Activated T-helper 2 cell treated with anti-CD3 and anti-CD28 coated beads, Interferon-gamma antibody, Interleukin-2, Interleukin-4, amounts not matched to agents 10 μg/mL and 5 μg/mL and 100 μg/mL, durations not matched to agents 14 hours and 24 hours and 36 hours (primary cell): ENCODE measurements around the gene RASEF. TPM values are rescaled to one million over a fixed set of nuclear protein-coding genes. Genes with fewer than 3 reads are reported as not detected.
"Not testable (repeated sequence)": the region's sequence is repeated elsewhere in the genome, so short reads cannot be mapped to it uniquely, and the experiment has no call there.

Experiments used
- DNase-seq: peaks from one replicate; pipeline ENCODE4 v3.0.0; 2021; ENCODE audit warnings: low spot score
- H3K27ac Mint-ChIP-seq: one replicate; pipeline ENCODE4 v1.8.0; 2021; ENCODE audit warnings: mixed read lengths
- H3K27me3 Mint-ChIP-seq: one replicate; pipeline ENCODE4 v1.8.0; 2021; ENCODE audit warnings: low read depth, mixed read lengths
- H3K36me3 Mint-ChIP-seq: one replicate; pipeline ENCODE4 v1.8.0; 2021; ENCODE audit warnings: low read depth, mixed read lengths
- H3K4me1 Mint-ChIP-seq: one replicate; pipeline ENCODE4 v1.8.0; 2021; ENCODE audit warnings: low read depth, mixed read lengths
- H3K4me3 Mint-ChIP-seq: one replicate; pipeline ENCODE4 v1.8.0; 2021; ENCODE audit warnings: low read depth, mild to moderate bottlenecking, moderate library complexity, mixed read lengths
- H3K9me3 Mint-ChIP-seq: one replicate; pipeline ENCODE4 v1.8.0; 2021; ENCODE audit warnings: mixed read lengths
- intact Hi-C: fragments of 100-400 bp; cut with micrococcal nuclease; formaldehyde crosslinking; loops from one replicate; pipeline ENCODE4 v1.15.1; 2023
- total RNA-seq: library from RNA; stranded (reverse); gene quantifications from 2 replicates; pipeline ENCODE4 v1.2.3, GENCODE V29; 2022

Gene RASEF
- total RNA-seq, 1 donor from 2014 or later, result not detected

DNA sequence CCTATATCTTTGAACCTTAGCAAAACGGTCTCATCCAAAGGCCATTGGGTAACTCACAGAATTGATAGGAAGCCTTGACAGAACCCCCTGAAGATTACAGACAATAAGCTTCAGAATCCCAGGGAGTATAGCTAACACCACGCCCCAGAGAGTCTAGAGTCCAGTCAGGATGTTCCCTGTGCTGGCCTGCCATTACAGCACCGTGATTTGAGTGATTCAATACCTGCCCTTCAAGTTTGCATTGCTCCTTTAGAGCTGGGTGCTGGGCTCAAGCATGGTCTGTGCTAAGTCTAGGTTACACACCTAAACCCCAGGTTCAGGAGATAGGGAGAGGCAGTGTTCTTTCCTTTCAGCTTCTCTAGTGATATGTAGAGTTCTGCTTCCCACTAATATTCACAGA, 90.5 kb downstream of the RASEF start:
- Mint-ChIP-seq H3K4me1 (no peaks in the 10 kb centered on the region), H3K9me3 (no peaks in the 10 kb centered on the region), H3K27ac (no peak overlapping the region), H3K27me3 (no peaks in the 10 kb centered on the region), H3K36me3 (no peaks in the 10 kb centered on the region), H3K4me3 (no peak overlapping the region)
- no peak for DNase-seq
- intact Hi-C loops, result no loop called here

- intact Hi-C loops, result no loop called here
Observed at GRCh38 chr9:82970359-82970758, 92.6 kb downstream of the RASEF start.

GRCh38 chr9:82969291-82969690, 93.7 kb downstream of the RASEF start:
- no peaks in the 10 kb centered on the region for H3K27me3 Mint-ChIP-seq
- no peak overlapping the region for H3K27ac Mint-ChIP-seq
- H3K36me3 Mint-ChIP-seq, result no peaks in the 10 kb centered on the region
- no peak for DNase-seq
- intact Hi-C loops, result no loop called here
- no peaks in the 10 kb centered on the region for H3K4me1 Mint-ChIP-seq
- H3K4me3 Mint-ChIP-seq, result no peak overlapping the region
- H3K9me3 Mint-ChIP-seq, result no peaks in the 10 kb centered on the region

More at GRCh38 chr9:82970359-82970758, 92.6 kb downstream of the RASEF start:
- Mint-ChIP-seq H3K4me1 (no peaks in the 10 kb centered on the region), H3K27me3 (no peaks in the 10 kb centered on the region), H3K9me3 (no peaks in the 10 kb centered on the region), H3K36me3 (no peaks in the 10 kb centered on the region), H3K27ac (no peak overlapping the region), H3K4me3 (no peak overlapping the region)
- DNase-seq, result no peak

DNA sequence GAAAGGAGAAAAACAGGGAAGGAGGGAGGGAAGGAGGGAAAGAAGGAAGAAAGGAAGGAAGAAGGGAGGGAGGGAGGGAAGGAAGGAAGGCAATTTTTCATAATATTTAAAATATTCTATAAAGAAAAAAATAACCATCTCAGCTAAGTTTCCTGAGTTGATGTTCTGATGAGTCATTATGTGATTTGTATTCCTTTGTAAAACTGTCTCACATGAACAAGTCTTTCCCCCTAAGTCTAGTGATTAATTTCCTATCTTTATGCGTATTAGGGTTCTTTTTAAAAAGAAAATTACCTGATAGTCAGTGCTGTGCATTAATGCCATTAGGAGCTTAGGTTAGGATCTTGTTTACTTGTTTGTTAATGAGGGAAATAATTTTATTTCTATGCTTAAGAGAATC, 94.1 kb downstream of the RASEF start:
- H3K36me3 Mint-ChIP-seq, result no peaks in the 10 kb centered on the region
- intact Hi-C loops, result no loop called here
- no peaks in the 10 kb centered on the region for H3K4me1 Mint-ChIP-seq
- H3K4me3 Mint-ChIP-seq, result no peak overlapping the region
- DNase-seq, result no peak
- H3K27me3 Mint-ChIP-seq, result no peaks in the 10 kb centered on the region
- H3K9me3 Mint-ChIP-seq, result no peaks in the 10 kb centered on the region
- no peak overlapping the region for H3K27ac Mint-ChIP-seq

DNA sequence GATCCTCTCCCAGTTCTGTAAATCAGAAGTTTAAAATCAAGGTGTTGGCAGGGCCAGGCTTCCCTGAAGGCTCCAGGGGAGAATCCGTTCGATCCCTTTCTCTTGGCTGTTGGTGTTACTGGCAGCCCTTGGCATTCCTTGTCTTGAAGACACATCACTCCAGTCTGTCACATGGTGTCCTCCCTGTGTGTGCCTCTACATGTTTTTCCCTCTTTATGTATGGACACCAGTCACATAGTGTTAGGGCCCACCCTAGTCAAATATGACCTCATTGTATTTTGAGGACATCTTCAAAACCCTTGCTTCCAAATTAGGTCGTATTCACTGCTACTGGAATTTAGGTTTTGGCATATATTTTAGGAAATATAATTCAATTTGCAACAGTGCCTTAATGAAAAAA, 94.6 kb downstream of the RASEF start:
- H3K4me1 Mint-ChIP-seq, result no peaks in the 10 kb centered on the region
- no peaks in the 10 kb centered on the region for H3K36me3 Mint-ChIP-seq
- H3K4me3 Mint-ChIP-seq, result no peak overlapping the region
- no peak for DNase-seq
- intact Hi-C loops, result no loop called here
- H3K27me3 Mint-ChIP-seq, result no peaks in the 10 kb centered on the region
- H3K9me3 Mint-ChIP-seq, result no peaks in the 10 kb centered on the region
- no peak overlapping the region for H3K27ac Mint-ChIP-seq

DNA sequence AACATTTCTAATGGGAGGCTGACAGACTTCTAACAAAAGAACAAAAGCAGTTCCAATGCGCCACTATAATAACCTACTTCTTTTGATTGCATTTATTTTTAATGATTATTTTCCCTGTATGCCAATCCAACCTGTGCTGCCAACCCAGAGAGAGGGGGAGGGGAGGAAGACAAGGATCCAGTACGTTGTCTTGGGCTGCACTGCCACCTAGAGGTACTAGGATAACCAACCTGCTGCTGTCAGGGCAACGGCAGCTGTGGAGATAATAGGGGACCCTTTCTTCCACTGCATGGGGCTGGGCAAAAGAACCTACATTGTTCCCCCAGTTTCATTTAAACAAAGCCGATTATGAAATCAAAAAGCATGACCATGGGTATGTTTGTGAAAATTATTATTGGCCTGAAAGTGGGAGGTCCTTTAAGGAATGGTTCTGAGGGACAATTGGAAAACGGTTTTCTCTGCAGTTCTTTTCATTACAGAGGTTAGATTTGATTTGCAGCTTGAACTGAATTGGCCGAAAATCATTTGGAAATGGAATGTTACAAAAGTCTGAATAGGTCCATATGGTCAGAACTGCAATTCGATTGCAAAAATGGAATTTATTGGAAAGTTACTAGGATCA, 101.3 kb downstream of the RASEF start:
- no peak overlapping the region for H3K27ac Mint-ChIP-seq
- no peaks in the 10 kb centered on the region for H3K27me3 Mint-ChIP-seq
- intact Hi-C loops, result no loop called here
- no peak for DNase-seq
- no peak overlapping the region for H3K4me3 Mint-ChIP-seq
- H3K36me3 Mint-ChIP-seq, result no peaks in the 10 kb centered on the region
- H3K9me3 Mint-ChIP-seq, result no peaks in the 10 kb centered on the region
- H3K4me1 Mint-ChIP-seq, result no peaks in the 10 kb centered on the region

GRCh38 chr9:82957529-82958379, 105.2 kb downstream of the RASEF start:
- Mint-ChIP-seq H3K36me3 (no peaks in the 10 kb centered on the region), H3K4me1 (no peaks in the 10 kb centered on the region), H3K27me3 (no peaks in the 10 kb centered on the region), H3K4me3 (no peak overlapping the region), H3K9me3 (no peaks in the 10 kb centered on the region), H3K27ac (no peak overlapping the region)
- intact Hi-C loops, result no loop called here
- DNase-seq, result no peak

- no peak overlapping the region for H3K4me3 Mint-ChIP-seq
- no peak overlapping the region for H3K27ac Mint-ChIP-seq
- H3K27me3 Mint-ChIP-seq, result no peaks in the 10 kb centered on the region
- DNase-seq, result no peak
- no peaks in the 10 kb centered on the region for H3K4me1 Mint-ChIP-seq
- no peaks in the 10 kb centered on the region for H3K36me3 Mint-ChIP-seq
- intact Hi-C loops, result no loop called here
- H3K9me3 Mint-ChIP-seq, result no peaks in the 10 kb centered on the region
Observed at GRCh38 chr9:82949203-82949602, 113.7 kb downstream of the RASEF start.

- H3K4me3 Mint-ChIP-seq, result no peak overlapping the region
- intact Hi-C loops, result no loop called here
- H3K27ac Mint-ChIP-seq, result no peak overlapping the region
- no peaks in the 10 kb centered on the region for H3K36me3 Mint-ChIP-seq
- no peak for DNase-seq
- H3K4me1 Mint-ChIP-seq, result no peaks in the 10 kb centered on the region
- no peaks in the 10 kb centered on the region for H3K9me3 Mint-ChIP-seq
- H3K27me3 Mint-ChIP-seq, result no peaks in the 10 kb centered on the region
Observed at GRCh38 chr9:82940376-82940775, 122.6 kb downstream of the RASEF start.

DNA sequence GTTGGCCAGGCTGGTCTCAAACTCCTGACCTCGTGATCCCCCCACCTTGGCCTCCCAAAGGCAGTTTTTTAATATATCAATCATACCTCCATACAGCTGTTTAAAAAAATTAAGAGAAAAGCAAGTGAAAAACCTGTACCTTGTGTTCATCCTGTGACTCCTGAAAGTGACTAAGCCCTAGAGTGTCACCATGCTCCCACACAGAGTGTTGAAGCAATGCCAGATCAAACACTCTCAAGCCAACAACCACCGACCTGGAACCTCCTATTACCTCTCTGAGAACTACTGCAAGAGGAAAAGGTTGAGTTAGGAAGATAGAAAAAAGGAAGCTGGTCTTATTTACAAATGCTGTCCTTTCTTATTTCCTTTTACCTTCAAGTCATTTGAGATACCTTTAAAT, 123.5 kb downstream of the RASEF start:
- H3K9me3 Mint-ChIP-seq, result no peaks in the 10 kb centered on the region
- intact Hi-C loops, result no loop called here
- H3K4me1 Mint-ChIP-seq, result no peaks in the 10 kb centered on the region
- no peaks in the 10 kb centered on the region for H3K27me3 Mint-ChIP-seq
- H3K36me3 Mint-ChIP-seq, result no peaks in the 10 kb centered on the region
- DNase-seq, result no peak
- H3K4me3 Mint-ChIP-seq, result no peak overlapping the region
- H3K27ac Mint-ChIP-seq, result no peak overlapping the region

DNA sequence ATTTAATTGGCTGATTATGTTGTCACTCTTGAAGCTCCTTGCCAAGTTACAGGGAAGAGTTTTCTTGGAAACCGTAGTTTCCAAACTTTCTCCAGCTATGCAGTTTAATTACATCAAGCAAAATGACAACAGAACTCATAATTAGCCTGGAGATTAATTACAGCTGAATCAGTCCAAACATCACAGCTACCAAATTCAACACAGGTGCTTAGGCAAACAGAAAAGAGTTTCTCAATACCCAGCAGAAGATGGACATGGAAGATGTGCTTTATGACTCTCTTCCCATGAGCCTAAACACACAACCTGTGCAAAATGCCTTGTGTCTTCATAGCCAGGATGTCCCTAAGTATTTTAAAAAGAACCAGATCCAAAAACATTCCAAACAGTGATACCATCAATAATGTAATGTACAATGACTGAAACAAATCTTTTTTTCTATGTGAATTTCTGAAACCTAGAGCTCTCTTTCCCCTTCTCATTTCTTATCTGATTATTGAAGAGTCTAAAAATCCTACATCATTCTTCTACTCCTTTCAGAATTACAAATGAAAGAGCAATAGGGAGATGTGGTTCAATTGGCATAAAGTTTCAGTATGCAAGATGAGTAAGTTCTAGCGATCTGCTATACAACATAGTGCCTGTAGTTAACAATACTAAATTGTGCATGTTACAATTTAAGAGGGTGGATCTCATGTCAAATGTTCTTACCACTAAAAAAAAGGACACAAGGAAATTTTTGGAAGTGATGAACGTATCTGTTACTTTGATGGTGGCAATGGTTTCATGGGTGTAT, 124.3 kb downstream of the RASEF start:
- Mint-ChIP-seq H3K4me3 (no peak overlapping the region), H3K27ac (no peak overlapping the region), H3K4me1 (no peaks in the 10 kb centered on the region), H3K36me3 (no peaks in the 10 kb centered on the region), H3K27me3 (no peaks in the 10 kb centered on the region), H3K9me3 (no peaks in the 10 kb centered on the region)
- no peak for DNase-seq
- intact Hi-C loops, result no loop called here

DNA sequence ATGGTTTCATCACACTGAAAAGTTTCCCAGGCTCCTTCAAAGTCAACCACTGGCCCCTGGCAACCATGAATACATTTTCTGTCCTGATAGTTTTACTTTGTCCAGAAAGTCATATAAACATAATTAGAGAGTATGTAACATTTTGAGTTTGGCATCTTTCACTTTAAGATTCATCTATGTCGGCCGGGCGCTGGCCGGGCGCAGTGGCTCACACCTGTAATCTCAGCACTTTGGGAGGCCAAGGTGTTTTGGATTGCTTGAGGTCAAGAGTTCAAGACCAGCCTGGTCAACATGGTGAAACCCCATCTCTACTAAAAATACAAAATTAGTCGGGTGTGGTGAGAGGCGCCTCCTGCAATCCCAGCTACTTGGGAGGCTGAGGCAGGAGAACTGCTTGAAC, 126.4 kb downstream of the RASEF start:
- H3K4me1 Mint-ChIP-seq, H3K9me3 Mint-ChIP-seq, H3K27me3 Mint-ChIP-seq, H3K36me3 Mint-ChIP-seq, H3K4me3 Mint-ChIP-seq, DNase-seq, H3K27ac Mint-ChIP-seq, intact Hi-C loops: not testable (repeated sequence)

DNA sequence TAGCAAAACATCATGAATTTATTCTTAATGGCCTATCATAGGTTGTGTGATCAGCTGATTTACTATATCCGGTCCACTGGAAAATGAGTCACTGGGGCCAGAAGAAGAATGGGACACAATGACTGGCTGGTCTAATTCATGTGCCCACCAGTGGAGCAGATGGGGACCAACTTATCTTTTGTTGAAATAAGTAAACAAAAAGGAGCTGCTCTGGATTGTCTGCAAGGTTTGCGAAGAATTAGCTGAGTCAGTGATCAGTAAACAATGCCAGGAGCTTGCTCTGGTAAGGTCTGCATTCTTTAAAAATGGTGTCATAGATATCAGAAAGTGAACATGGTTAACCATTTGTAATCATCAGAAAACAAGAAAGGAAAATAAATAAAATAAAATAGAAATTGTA, 128.0 kb downstream of the RASEF start:
- H3K4me1 Mint-ChIP-seq, result no peaks in the 10 kb centered on the region
- H3K36me3 Mint-ChIP-seq, result no peaks in the 10 kb centered on the region
- H3K4me3 Mint-ChIP-seq, result no peak overlapping the region
- intact Hi-C loops, result no loop called here
- H3K27me3 Mint-ChIP-seq, result no peaks in the 10 kb centered on the region
- no peak overlapping the region for H3K27ac Mint-ChIP-seq
- DNase-seq, result no peak
- no peaks in the 10 kb centered on the region for H3K9me3 Mint-ChIP-seq
